Upper lobe of left lung (tissue), 6 donors: ENCODE measurements around the gene PLCB4. TPM values are rescaled to one million over a fixed set of nuclear protein-coding genes. Genes with fewer than 3 reads are reported as not detected.

Experiments
- ATAC-seq, 2 donors: fragments of 200-7000 bp; cut with Tn5 transposase; one replicate each; pipeline ENCODE4 v1.9.1; 2022; ENCODE audit warnings: mild to moderate bottlenecking in 2 of 2, moderate library complexity in 2 of 2; ENCODE audit not compliant: low FRiP score in 2 of 2
- DNase-seq, 2 donors: peaks; one replicate each; pipeline ENCODE4 v3.0.0-alpha.2; 2019 to 2020
- H3K27ac ChIP-seq, 4 donors: fragments of 200-600 bp; sonication (generic); one replicate each; pipeline ENCODE4 v1.5.1; 2016 to 2019
- H3K27me3 ChIP-seq, 4 donors: fragments of 200-600 bp; sonication (generic); one replicate each; pipeline ENCODE4 v1.5.1; 2017 to 2019
- H3K36me3 ChIP-seq, 4 donors: fragments of 200-600 bp; sonication (generic); one replicate each; pipeline ENCODE4 v1.5.1; 2016 to 2019
- H3K4me1 ChIP-seq, 4 donors: fragments of 200-600 bp; sonication (generic); one replicate each; pipeline ENCODE4 v1.5.1; 2018 to 2019
- H3K4me3 ChIP-seq, 4 donors: fragments of 200-600 bp; sonication (generic); one replicate each; pipeline ENCODE4 v1.5.1; 2017 to 2019; ENCODE audit warnings: mild to moderate bottlenecking in 2 of 4, moderate library complexity in 1 of 4
- H3K9me3 ChIP-seq, 4 donors: fragments of 200-600 bp; sonication (generic); one replicate each; pipeline ENCODE4 v1.5.1; 2018 to 2019
- CTCF ChIP-seq, 6 experiments: fragments of 450-650 bp in 4 of 6; fragments of 200-600 bp in 2 of 6; sonication (generic) in 2 of 6; IDR thresholded peaks; one replicate each; pipeline ENCODE4 v1.5.1; 2016 to 2019; ENCODE audit warnings: antibody characterized with exemption in 6 of 6
- EP300 ChIP-seq, 4 donors: sonication (generic); formaldehyde crosslinking; IDR thresholded peaks; one replicate each; pipeline ENCODE4 v1.5.1; 2017; ENCODE audit warnings: antibody characterized with exemption in 4 of 4, control low read depth in 2 of 4
- POLR2A ChIP-seq, 4 donors: fragments of 450-650 bp; IDR thresholded peaks; one replicate each; pipeline ENCODE4 v1.5.1; 2016 to 2017; ENCODE audit warnings: antibody characterized with exemption in 4 of 4, mild to moderate bottlenecking in 2 of 4
- POLR2AphosphoS5 ChIP-seq, 2 donors: sonication (generic); formaldehyde crosslinking; IDR thresholded peaks; one replicate each; pipeline ENCODE4 v1.5.1; 2017; ENCODE audit warnings: antibody characterized with exemption in 2 of 2
- WGBS, 2 donors: methylation state at CpG; one replicate each; pipeline ENCODE4 v1.1.5; 2017 to 2018; 5-methylcytosine and 5-hydroxymethylcytosine counted together
- total RNA-seq, 6 donors: library from RNA; depleted of rRNA in 4 of 6; stranded (reverse); fragments of >200 nt in 4 of 6; gene quantifications; one replicate each; pipeline versions ENCODE4 v1.1.0 to v1.2.1, GENCODE V29; 2016 to 2021
- donor health status: DM: no; HTN: no; CAD: no; lungs with moderate emphysema.
- donor health status: DM: no; HTN: yes; CAD: no; lungs with severe emphysema.

PLCB4 gene
- total RNA-seq, 6 donors from 2014 or later: 5.7 to 15.2 (median 8.2) TPM

- Histone ChIP-seq H3K27ac (no peak overlapping the region), H3K9me3 (no peaks in the 10 kb centered on the region), H3K4me3 (no peak overlapping the region), H3K27me3 (no peaks in the 10 kb centered on the region), H3K4me1 (peaks cover 0 to 13% (median 0%) of the 10 kb centered on the region in 4 donors), H3K36me3 (peaks cover 0 to 3% (median 0%) of the 10 kb centered on the region in 4 donors)
- no peak for DNase-seq
- no peak for TF ChIP-seq CTCF (IDR thresholded peaks at IDR 0.05)
- TF ChIP-seq POLR2AphosphoS5 (IDR thresholded peaks at IDR 0.05): no peak
- TF ChIP-seq EP300 (IDR thresholded peaks at IDR 0.05): no peak
- TF ChIP-seq POLR2A (IDR thresholded peaks at IDR 0.05): no peak
- ATAC-seq: no peak
Observed at GRCh38 chr20:9367328-9367727, 298.4 kb downstream of the PLCB4 start.

GRCh38 chr20:9367746-9368145 is 298.9 kb downstream of the PLCB4 start:
- Histone ChIP-seq H3K36me3 (peaks cover 0 to 3% (median 0%) of the 10 kb centered on the region in 4 donors), H3K27me3 (no peaks in the 10 kb centered on the region), H3K9me3 (no peaks in the 10 kb centered on the region), H3K4me3 (no peak overlapping the region), H3K4me1 (peaks cover 0 to 13% (median 0%) of the 10 kb centered on the region in 4 donors), H3K27ac (no peak overlapping the region)
- TF ChIP-seq POLR2A (IDR thresholded peaks at IDR 0.05): no peak
- no peak for TF ChIP-seq EP300 (IDR thresholded peaks at IDR 0.05)
- TF ChIP-seq CTCF (IDR thresholded peaks at IDR 0.05): no peak
- TF ChIP-seq POLR2AphosphoS5 (IDR thresholded peaks at IDR 0.05): no peak
- DNase-seq (no peak), ATAC-seq (no peak)
- 38 to 44% methylated on average over 2 of the region's 2 CpGs for WGBS, 2 donors

- TF ChIP-seq POLR2A (IDR thresholded peaks at IDR 0.05): no peak
- no peak overlapping the region for H3K4me3 ChIP-seq
- no peak overlapping the region for H3K27ac ChIP-seq
- H3K36me3 ChIP-seq: no peaks in the 10 kb centered on the region
- no peak for DNase-seq
- peaks cover 0 to 13% (median 0%) of the 10 kb centered on the region in 4 donors for H3K4me1 ChIP-seq
- H3K9me3 ChIP-seq: no peaks in the 10 kb centered on the region
- 65 to 71% methylated on average over 4 of the region's 4 CpGs for WGBS, 2 donors
- no peaks in the 10 kb centered on the region for H3K27me3 ChIP-seq
- no peak for ATAC-seq
Observed at GRCh38 chr20:9368893-9369292, 300.0 kb downstream of the PLCB4 start.

- Histone ChIP-seq H3K4me3 (no peak overlapping the region), H3K36me3 (no peaks in the 10 kb centered on the region)
- ATAC-seq: no peak
Observed at GRCh38 chr20:9369557-9369956, 300.7 kb downstream of the PLCB4 start.

GRCh38 chr20:9374072-9374471 is 305.2 kb downstream of the PLCB4 start:
- H3K27ac ChIP-seq: no peak overlapping the region
- TF ChIP-seq POLR2A (IDR thresholded peaks at IDR 0.05): no peak
- TF ChIP-seq CTCF (IDR thresholded peaks at IDR 0.05): no peak
- TF ChIP-seq EP300 (IDR thresholded peaks at IDR 0.05): no peak
- no peak for TF ChIP-seq POLR2AphosphoS5 (IDR thresholded peaks at IDR 0.05)
- no peak overlapping the region for H3K4me3 ChIP-seq
- ATAC-seq: no peak
- H3K27me3 ChIP-seq: no peaks in the 10 kb centered on the region
- H3K36me3 ChIP-seq: no peaks in the 10 kb centered on the region
- no peak for DNase-seq
- no peaks in the 10 kb centered on the region for H3K9me3 ChIP-seq
- peaks cover 0 to 4% (median 0%) of the 10 kb centered on the region in 4 donors for H3K4me1 ChIP-seq
- 74 to 79% methylated on average over 5 of the region's 5 CpGs for WGBS, 2 donors

More at GRCh38 chr20:9369557-9369956, 300.7 kb downstream of the PLCB4 start:
- no peak overlapping the region for H3K27ac ChIP-seq
- H3K9me3 ChIP-seq: no peaks in the 10 kb centered on the region
- no peak for DNase-seq
- H3K4me1 ChIP-seq: peaks cover 0 to 13% (median 0%) of the 10 kb centered on the region in 4 donors
- no peaks in the 10 kb centered on the region for H3K27me3 ChIP-seq
- 48 to 66% methylated on average over 4 of the region's 4 CpGs for WGBS, 2 donors
- TF ChIP-seq POLR2AphosphoS5 (IDR thresholded peaks at IDR 0.05) (no peak), EP300 (IDR thresholded peaks at IDR 0.05) (peak in 1 of 4 donors; percentile 25), CTCF (IDR thresholded peaks at IDR 0.05) (no peak), POLR2A (IDR thresholded peaks at IDR 0.05) (no peak)
